NCI-H1105 treated with DMSO at 0.1 percent for 48 hours (cell line): ENCODE data around the gene PER2.

Source experiments
- DNase-seq: peaks from one replicate; lab custom pipeline; 2025; lab: John Stamatoyannopoulos, UW

PER2 gene

GRCh38 chr2:238247841-238248453 is 40.5 kb downstream of the PER2 start:
- no peak for DNase-seq

- no peak for DNase-seq
These were observed 41.2 kb downstream of the PER2 start for GRCh38 chr2:238247002-238247822.

DNA sequence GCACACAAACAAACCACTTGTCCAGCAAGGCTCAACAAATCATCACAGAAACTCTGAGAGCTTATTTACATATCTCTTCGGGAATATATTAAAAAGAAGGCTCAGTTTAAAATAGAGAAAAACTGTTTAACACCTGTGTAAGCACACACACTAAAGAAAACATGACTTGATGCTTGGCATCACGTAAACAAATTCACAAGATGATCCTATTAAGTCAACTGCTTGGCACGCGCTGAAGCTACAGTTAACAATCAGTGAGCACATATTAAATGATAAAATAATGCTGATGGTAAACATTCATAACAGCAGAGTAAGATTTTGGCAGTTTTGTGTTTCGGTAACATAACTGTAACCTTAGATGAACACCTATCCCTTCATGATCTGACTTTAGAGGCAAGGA is 44.3 kb downstream of the PER2 start:
- DNase-seq, result no peak

GRCh38 chr2:238243496-238244076 is 44.8 kb downstream of the PER2 start:
- no peak for DNase-seq

GRCh38 chr2:238242731-238243495 is 45.5 kb downstream of the PER2 start:
- DNase-seq, result peak; percentile 76

- no peak for DNase-seq
These were observed 46.4 kb downstream of the PER2 start for GRCh38 chr2:238241970-238242369.

DNA sequence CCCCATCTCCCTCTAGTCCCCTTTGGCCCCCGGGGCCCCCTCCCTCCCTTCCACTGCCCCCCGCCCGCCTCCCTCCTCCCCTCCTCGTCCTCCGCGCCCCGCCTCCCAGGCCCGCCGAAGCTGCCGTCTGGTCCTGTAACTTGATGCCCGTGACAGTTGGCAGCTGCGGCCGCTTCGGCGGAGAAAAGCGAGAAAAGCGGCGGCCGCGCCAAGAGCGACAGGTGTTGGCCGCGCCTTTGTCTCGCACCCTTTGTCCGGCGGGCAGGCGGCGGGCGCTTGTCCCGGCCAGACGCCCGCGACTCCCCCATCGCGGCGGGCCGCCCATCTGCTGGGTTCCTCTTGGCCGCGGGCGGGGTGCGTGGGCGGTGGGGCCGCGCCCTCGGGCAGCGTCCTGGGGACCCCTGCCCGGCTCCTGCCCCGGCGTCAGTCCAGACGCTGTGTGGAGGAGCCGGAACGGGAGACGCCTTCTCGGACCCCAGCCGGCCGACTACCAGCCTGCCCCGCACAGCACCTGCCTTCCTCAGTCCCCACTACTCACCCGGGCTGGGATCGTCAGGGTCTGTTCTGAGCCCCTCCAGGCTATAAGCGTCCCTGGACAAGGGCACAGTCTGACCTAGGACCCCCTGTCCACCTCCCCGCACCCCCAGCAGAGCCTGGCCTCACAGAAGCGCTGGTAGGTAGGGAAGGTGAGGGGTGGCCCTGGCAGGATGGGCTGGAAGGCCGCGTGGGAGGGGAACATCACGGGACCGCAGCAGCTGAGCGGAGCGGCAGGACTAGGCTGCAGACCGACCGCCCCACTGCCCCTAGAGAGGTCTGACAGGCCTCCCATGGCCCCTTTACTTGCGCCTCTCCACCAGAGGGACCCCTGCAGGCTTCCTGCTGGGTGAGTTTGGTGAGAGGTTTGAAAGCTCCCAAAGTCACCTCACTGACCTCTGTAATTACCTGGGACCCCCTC is 47.4 kb downstream of the PER2 start:
- peak; percentile 88 for DNase-seq

DNA sequence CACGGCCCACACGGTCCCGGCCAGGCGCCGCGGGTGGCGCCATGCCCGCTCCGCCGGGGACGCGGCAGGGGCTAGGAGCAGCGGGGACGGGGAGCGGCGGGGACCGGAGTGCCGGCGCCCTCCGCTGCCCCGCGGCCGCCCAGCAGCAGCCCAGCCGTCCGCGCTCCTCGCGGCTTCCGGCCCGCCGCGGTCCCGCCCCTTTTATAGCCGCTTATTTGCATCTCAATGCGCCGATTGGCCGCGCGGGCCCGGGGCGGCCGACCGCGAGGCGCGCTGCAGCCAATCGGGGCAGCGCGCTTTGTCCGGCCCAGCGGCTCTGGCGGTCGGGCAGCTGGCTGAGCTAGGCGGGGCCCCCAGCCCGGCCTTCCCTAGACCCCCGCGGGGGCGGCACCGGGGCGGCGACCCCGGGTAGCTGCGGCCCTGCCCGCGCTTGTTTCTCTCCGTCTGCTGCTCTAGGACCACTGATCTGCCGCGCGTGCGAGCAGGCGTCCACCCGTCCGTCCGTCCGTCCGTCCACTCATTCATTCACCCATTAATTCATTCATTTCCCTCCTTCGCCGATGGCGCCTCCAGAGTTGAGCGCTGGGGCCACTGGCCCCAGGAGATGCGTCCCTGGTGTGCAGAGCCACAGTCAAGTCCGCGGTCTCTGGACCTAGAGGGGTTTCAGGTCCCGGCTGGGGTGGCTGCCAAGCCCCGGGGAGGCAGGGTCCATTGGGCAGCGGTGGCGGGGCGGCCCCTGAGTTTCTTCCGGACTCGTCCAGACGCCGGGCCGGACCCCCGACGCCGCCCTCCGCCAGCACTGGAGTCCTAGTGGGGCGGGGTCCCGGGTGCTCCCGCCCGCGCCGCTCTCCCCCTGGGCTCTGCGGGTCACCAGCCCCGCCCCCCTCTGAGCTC is 48.3 kb downstream of the PER2 start, which contains the start of gene HES6:
HES6 (minus strand) TSS at position 176 of the 894 bp plus-strand sequence; CDS start at position 43, 133 bp downstream.
- peak; percentile 90 for DNase-seq

- DNase-seq, result no peak
These were observed 48.9 kb downstream of the PER2 start for GRCh38 chr2:238239543-238239862.

DNA sequence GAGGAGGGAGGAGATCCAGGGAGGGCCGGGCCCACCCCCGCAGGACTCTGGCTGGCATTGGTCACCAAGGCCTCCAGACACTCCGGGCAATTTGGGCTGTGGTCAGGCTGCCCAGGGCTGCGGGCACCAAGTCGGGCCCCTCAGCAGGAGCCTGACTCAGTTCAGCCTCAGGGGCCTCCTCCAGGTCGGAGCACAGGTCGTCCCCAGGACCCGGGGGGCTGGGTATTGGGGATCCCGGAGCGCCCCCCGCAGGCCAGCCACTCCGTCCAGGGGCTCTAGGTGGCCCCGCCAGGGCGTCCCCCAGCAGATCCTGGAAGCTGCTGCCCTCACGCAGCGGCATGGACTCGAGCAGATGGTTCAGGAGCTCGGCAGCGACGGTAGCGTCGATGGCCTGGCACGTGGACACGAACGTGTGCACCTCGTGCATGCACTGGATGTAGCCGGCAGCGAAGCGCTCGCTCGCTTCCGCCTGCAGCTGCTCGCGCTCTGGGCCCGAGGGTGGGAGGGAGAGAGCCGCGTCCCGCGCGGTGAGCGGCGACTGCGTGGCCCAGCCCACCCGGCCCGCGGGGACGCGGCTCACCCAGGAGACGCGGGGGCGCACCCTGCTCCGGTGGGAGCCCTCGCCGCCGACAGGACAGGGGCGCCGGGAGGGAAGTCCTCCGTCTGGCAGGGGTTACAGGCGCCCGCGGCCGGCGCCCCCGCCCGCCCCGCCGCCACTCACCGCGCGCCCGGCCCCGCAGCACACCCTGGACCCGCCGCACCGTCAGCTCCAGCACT is 49.5 kb downstream of the PER2 start:
- peak; percentile 21 for DNase-seq

GRCh38 chr2:238238311-238238765 is 50.1 kb downstream of the PER2 start:
- DNase-seq, result peak; percentile 19

GRCh38 chr2:238237431-238238135 is 50.8 kb downstream of the PER2 start:
- DNase-seq, result no peak

- no peak for DNase-seq
These were observed 51.8 kb downstream of the PER2 start for GRCh38 chr2:238236571-238236970.

DNA sequence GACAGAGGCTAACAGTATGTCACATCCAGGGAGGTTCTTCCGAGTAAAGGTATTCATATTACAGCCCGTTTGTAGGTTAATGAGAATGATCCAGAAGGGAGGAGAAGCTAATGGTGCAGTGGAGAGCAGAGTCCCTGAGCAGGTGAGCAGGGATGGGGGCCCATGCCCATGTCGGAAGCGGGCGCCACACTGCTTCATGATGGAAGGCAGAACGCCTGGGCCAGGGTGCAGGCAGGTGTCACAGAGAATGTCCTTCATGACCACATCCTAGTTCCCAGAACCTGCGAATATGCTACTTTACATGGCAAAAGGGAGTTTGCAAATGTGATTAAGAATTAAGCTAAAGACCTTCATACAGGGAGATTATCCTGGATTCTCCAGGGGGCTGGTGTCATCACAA is 52.6 kb downstream of the PER2 start:
- DNase-seq, result no peak

- DNase-seq, result no peak
These were observed 53.1 kb downstream of the PER2 start for GRCh38 chr2:238235331-238235732.

DNA sequence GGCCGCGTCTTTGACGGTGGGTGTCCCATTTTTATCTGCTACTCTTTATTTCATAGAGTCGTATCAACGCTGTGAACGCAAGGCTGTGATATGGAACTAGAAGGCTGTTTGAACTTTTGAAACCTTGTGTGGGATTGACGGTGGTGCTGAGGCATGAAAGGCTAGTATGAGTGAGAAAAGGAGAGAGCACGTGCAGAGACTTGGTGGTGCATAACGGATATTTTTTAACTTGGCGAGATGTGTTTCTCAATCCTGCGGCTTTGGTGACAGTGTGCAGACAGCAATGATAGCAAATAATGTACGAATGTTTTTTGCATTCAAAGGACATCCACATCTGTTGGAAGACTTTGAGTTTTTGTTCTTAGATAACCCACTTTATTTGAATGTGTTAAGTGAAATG is 54.8 kb downstream of the PER2 start:
- DNase-seq, result no peak

DNA sequence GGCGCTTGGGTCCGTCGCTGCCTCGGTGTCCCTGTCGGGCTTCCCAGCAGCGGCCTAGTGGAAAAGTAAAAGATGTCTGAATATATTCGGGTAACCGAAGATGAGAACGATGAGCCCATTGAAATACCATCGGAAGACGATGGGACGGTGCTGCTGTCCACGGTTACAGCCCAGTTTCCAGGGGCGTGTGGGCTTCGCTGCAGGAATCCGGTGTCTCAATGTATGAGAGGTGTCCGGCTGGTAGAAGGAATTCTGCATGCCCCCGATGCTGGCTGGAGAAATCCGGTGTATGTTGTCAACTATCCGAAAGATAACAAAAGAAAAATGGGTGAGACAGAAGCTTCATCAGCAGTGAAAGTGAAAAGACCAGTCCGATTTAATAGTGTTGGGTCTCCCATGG is 56.6 kb downstream of the PER2 start:
- DNase-seq, result no peak

DNA sequence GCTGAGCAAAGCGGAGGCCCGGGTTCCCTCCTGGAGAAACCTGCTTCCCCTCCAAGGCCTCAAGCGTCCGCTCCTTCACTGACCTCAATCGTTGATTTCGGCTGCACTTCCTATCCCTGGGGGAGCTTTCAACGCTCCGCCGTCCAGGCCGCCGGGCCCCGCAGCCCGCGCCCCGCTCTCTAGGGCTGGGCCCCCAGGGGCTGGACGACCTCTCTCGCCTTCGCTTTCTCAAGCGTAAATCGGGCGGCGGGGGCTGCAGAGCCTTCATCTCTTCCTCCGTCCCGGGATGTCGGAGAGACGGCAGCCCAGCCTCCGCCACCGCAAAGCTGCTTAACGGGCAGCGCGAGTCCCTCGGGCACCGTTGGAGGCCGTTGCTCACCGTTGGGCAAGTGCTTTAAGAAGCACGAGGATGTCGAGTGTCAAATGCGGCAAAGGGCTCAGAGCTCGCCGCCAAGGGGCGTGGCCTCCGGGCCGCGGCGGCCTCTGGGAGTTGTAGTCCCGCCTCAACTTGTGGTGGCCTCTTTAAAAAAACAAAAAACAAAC is 57.1 kb downstream of the PER2 start:
- no peak for DNase-seq

GRCh38 chr2:238230699-238231098 is 57.7 kb downstream of the PER2 start:
- DNase-seq, result no peak
